HEK293 (cell line): ENCODE data around the gene SRPK3.
"Not testable (repeated sequence)": the region's sequence is repeated elsewhere in the genome, so short reads cannot be mapped to it uniquely, and the experiment has no call there.

Source experiments
- CTCF ChIA-PET: fragments of 350-600 bp; formaldehyde crosslinking; extraction: SDS; loops from one replicate; lab custom pipeline; 2021; ENCODE audit warnings: antibody characterized with exemption; lab: Yijun Ruan, JAX
- POLR2A ChIA-PET: fragments of 300-600 bp; formaldehyde crosslinking; extraction: SDS; loops from one replicate; lab custom pipeline; 2020; ENCODE audit warnings: antibody characterized with exemption, inconsistent platforms; lab: Yijun Ruan, JAX
- H3K27ac ChIP-seq: fragments of 200-500 bp; sonication (Bioruptor generic); 2 replicates; pipeline ENCODE4 v1.5.1; 2014; ENCODE audit warnings: low read depth, low read length, control low read depth, inconsistent platforms; ENCODE audit errors: extremely low read depth
- H3K36me3 ChIP-seq, 2 experiments: fragments of 200-500 bp in 1 of 2; sonication (Bioruptor generic) in 1 of 2; 1 replicate in 1 of 2; 2 replicates in 1 of 2; pipeline ENCODE4 v1.5.1; 2014 to 2017; ENCODE audit warnings: inconsistent platforms in 2 of 2, low read length in 2 of 2; ENCODE audit not compliant: control insufficient read depth in 2 of 2, insufficient read depth in 1 of 2
- H3K4me1 ChIP-seq: fragments of 200-500 bp; sonication (Bioruptor generic); 2 replicates; pipeline ENCODE4 v1.5.1; 2014; ENCODE audit warnings: mild to moderate bottlenecking, low read length, inconsistent platforms; ENCODE audit not compliant: control insufficient read depth, insufficient read depth
- H3K4me3 ChIP-seq: 2 replicates; pipeline ENCODE4 v1.5.1; 2011; ENCODE audit warnings: low read depth, mild to moderate bottlenecking, control low read depth, low read length, moderate library complexity
- H3K9me3 ChIP-seq: fragments of 200-500 bp; sonication (Bioruptor generic); 2 replicates; pipeline ENCODE4 v1.5.1; 2014; ENCODE audit warnings: low read depth, low read length, inconsistent platforms; ENCODE audit not compliant: control insufficient read depth, insufficient read depth
- GLIS1 ChIP-seq: fragments of 450-650 bp; formaldehyde crosslinking; IDR thresholded peaks from 2 replicates; pipeline ENCODE4 v1.5.1; 2016; ENCODE audit warnings: missing biosample characterization, missing genetic modification characterization
- OSR2 ChIP-seq: fragments of 450-650 bp; formaldehyde crosslinking; IDR thresholded peaks from 2 replicates; pipeline ENCODE4 v1.5.1; 2016; ENCODE audit warnings: missing biosample characterization, missing genetic modification characterization
- OVOL3 ChIP-seq: fragments of 450-650 bp; formaldehyde crosslinking; IDR thresholded peaks from 2 replicates; pipeline ENCODE4 v1.5.1; 2016; ENCODE audit warnings: missing biosample characterization, missing genetic modification characterization
- ZBTB20 ChIP-seq: fragments of 450-650 bp; formaldehyde crosslinking; IDR thresholded peaks from 2 replicates; pipeline ENCODE4 v1.5.1; 2016; ENCODE audit warnings: missing biosample characterization, missing genetic modification characterization
- ZBTB21 ChIP-seq: fragments of 450-650 bp; formaldehyde crosslinking; IDR thresholded peaks from 2 replicates; pipeline ENCODE4 v1.5.1; 2017; ENCODE audit warnings: missing biosample characterization, missing genetic modification characterization
- ZBTB8A ChIP-seq: fragments of 450-650 bp; formaldehyde crosslinking; IDR thresholded peaks from 2 replicates; pipeline ENCODE4 v1.5.1; 2016; ENCODE audit warnings: missing biosample characterization, missing genetic modification characterization
- ZNF10 ChIP-seq: fragments of 450-650 bp; formaldehyde crosslinking; IDR thresholded peaks from 2 replicates; pipeline ENCODE4 v1.5.1; 2017; ENCODE audit warnings: missing biosample characterization, missing genetic modification characterization
- ZNF24 ChIP-seq: fragments of 450-650 bp; formaldehyde crosslinking; IDR thresholded peaks from 2 replicates; pipeline ENCODE4 v1.5.1; 2016; ENCODE audit warnings: missing biosample characterization, missing genetic modification characterization
- ZNF274 ChIP-seq, 2 experiments: fragments of 200-500 bp in 1 of 2; fragments of 450-650 bp in 1 of 2; sonication (Bioruptor generic) in 1 of 2; formaldehyde crosslinking in 1 of 2; IDR thresholded peaks; 2 replicates each; pipeline versions ENCODE4 v1.5.1 to v1.6.1; 2014 to 2016; ENCODE audit warnings: borderline replicate concordance in 1 of 2, inconsistent platforms in 1 of 2, low read length in 1 of 2, missing biosample characterization in 1 of 2, missing genetic modification characterization in 1 of 2
- ZNF292 ChIP-seq: fragments of 450-650 bp; formaldehyde crosslinking; IDR thresholded peaks from 2 replicates; pipeline ENCODE4 v1.5.1; 2016; ENCODE audit warnings: low read depth, missing biosample characterization, missing genetic modification characterization, borderline replicate concordance
- ZNF341 ChIP-seq: fragments of 450-650 bp; formaldehyde crosslinking; IDR thresholded peaks from 2 replicates; pipeline ENCODE4; 2016; ENCODE audit warnings: low read depth, missing biosample characterization, missing genetic modification characterization
- ZNF394 ChIP-seq: fragments of 450-650 bp; formaldehyde crosslinking; IDR thresholded peaks from 2 replicates; pipeline ENCODE4 v1.5.1; 2016; ENCODE audit warnings: missing biosample characterization, missing genetic modification characterization, mild to moderate bottlenecking, moderate library complexity, borderline replicate concordance
- ZNF544 ChIP-seq: fragments of 450-650 bp; formaldehyde crosslinking; IDR thresholded peaks from 2 replicates; pipeline ENCODE4 v1.5.0; 2017; ENCODE audit warnings: missing biosample characterization, missing genetic modification characterization
- ZNF549 ChIP-seq: fragments of 450-650 bp; IDR thresholded peaks from 2 replicates; pipeline ENCODE4 v1.5.1; 2018; ENCODE audit warnings: missing biosample characterization, missing genetic modification characterization, mild to moderate bottlenecking, inconsistent platforms, moderate library complexity
- ZNF596 ChIP-seq: fragments of 450-650 bp; IDR thresholded peaks from 2 replicates; pipeline ENCODE4 v1.5.0; 2018; ENCODE audit warnings: missing biosample characterization, mild to moderate bottlenecking, missing genetic modification characterization, moderate library complexity
- ZNF654 ChIP-seq: fragments of 450-650 bp; formaldehyde crosslinking; IDR thresholded peaks from 2 replicates; pipeline ENCODE4 v1.5.1; 2016; ENCODE audit warnings: low read depth, missing biosample characterization, missing genetic modification characterization
- ZNF658 ChIP-seq: fragments of 450-650 bp; formaldehyde crosslinking; IDR thresholded peaks from 2 replicates; pipeline ENCODE4; 2016; ENCODE audit warnings: missing biosample characterization, missing genetic modification characterization
- ZNF830 ChIP-seq: fragments of 450-650 bp; IDR thresholded peaks from 2 replicates; pipeline ENCODE4 v1.5.0; 2018; ENCODE audit warnings: missing biosample characterization, missing genetic modification characterization, low read depth, mild to moderate bottlenecking, moderate library complexity
- TF ChIP-seq, protein P1 (sequence below): fragments of 450-650 bp; formaldehyde crosslinking; IDR thresholded peaks from 2 replicates; pipeline ENCODE4 v1.5.1; 2016; ENCODE audit warnings: missing biosample characterization, missing genetic modification characterization

Gene SRPK3

DNA sequence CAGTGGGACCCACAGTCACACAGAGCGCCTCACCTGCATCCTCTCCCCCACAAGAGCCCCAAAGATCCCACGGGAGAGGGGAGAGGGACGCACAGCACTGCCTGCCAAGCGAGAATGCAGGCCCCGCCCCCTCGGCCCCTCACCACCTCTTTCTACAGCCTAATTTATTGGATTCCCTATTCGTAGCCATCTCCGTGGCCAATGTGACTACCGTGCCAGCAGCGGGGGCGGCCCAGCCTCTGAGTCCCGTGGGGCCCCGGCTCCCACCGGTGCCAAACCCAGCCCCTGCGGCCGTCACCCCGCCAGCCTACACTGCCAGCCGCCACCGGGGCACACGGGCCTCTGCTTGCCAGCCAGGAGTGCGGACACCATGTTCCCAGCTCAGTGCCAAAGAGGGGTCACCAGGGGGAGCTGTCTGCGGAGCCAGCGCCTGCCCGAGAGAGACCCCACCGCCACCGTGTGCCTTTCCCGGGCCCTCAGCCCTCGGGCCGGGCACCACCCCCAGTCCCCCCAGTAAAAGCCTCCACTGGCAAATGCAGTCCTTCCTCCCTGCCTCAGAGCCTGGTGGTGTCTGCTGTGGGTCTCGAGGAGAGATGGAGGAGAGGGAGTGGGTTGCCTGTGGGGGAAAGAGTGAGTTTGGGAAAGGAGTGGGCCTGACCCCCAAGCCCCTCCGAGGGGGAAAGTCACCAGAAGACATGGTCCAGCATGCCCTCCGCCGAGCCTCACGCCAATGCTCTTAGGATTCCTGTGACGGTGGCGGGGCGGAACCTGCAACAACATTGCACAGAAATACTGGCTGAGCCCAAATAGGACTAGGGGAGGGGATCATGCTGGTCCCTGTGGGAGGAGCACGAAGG lies 36.4 kb upstream of the SRPK3 start (continued):
- TF ChIP-seq, protein P1, sequence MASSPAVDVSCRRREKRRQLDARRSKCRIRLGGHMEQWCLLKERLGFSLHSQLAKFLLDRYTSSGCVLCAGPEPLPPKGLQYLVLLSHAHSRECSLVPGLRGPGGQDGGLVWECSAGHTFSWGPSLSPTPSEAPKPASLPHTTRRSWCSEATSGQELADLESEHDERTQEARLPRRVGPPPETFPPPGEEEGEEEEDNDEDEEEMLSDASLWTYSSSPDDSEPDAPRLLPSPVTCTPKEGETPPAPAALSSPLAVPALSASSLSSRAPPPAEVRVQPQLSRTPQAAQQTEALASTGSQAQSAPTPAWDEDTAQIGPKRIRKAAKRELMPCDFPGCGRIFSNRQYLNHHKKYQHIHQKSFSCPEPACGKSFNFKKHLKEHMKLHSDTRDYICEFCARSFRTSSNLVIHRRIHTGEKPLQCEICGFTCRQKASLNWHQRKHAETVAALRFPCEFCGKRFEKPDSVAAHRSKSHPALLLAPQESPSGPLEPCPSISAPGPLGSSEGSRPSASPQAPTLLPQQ (tag by site-specific recombination): no peak
- no peak for TF ChIP-seq GLIS1 (tag by site-specific recombination)
- TF ChIP-seq ZBTB20 (tag by site-specific recombination): no peak
- TF ChIP-seq ZNF24 (tag by site-specific recombination): no peak
- TF ChIP-seq OVOL3 (tag by site-specific recombination): no peak
- no peak for TF ChIP-seq ZNF10
- TF ChIP-seq, all 188 proteins: peak for 0

DNA sequence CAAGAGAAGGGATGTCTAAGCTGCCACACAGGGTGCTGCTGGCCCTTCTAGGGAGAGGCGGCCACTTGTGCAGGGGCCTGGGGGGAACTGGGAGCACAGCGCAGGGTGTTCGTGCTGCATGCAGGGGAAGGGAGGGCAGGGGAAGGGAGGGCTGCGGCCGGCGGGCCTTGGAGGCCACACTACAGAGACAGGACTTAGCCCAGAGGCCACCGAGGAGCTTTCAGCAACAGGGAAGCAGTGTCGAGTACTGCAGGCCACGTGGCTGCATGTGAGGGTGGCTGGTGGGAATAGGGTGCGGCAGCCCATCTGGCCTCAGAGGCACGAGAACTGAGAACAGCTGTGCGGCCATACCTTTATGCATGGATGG lies 35.8 kb upstream of the SRPK3 start:
- H3K4me1 ChIP-seq, POLR2A ChIA-PET, H3K36me3 ChIP-seq, H3K9me3 ChIP-seq, H3K4me3 ChIP-seq, H3K27ac ChIP-seq: not testable (repeated sequence)
- CTCF ChIA-PET: interaction anchor here (0.6 kb wide), 1 partner anchor 179 kb away, joined by 3 read pairs; no protein-coding TSS in a partner anchor

DNA sequence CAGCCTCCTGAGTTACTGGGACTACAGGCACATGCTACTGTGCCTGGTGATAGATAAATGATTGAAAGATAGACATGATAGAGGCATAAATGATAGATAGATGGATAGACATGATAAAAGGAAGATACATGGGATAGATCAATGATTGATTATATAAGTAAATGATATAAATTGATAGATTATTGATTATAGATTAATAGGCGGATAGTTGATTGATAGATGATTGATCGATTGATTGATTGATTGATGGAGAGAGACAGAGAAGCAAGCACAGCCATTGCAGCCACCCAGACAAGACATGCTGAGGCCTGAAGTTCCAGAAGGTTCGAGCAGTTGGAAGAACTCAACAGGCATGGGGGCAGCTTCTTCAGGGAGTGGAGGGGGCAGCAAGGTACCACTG lies 34.5 kb upstream of the SRPK3 start:
- Histone ChIP-seq H3K4me1 (no peaks in the 10 kb centered on the region), H3K4me3 (no peak overlapping the region), H3K36me3 (no peaks in the 10 kb centered on the region), H3K9me3 (no peaks in the 10 kb centered on the region), H3K27ac (no peak overlapping the region)
- POLR2A ChIA-PET: no interaction called here
- TF ChIP-seq ZBTB20 (tag by site-specific recombination) (no peak), ZNF10 (no peak), ZNF654 (tag by site-specific recombination) (no peak), ZNF549 (tag by site-specific recombination) (no peak), ZNF658 (tag by site-specific recombination) (no peak), OVOL3 (tag by site-specific recombination) (no peak), ZBTB8A (tag by site-specific recombination) (no peak), OSR2 (no peak), ZNF341 (tag by site-specific recombination) (no peak), ZBTB21 (tag by site-specific recombination) (no peak), ZNF292 (tag by site-specific recombination) (no peak), ZNF544 (no peak), ZNF24 (tag by site-specific recombination) (no peak), ZNF830 (tag by site-specific recombination) (no peak), ZNF274 (IDR thresholded peaks at IDR 0.05; ENCODE audit: low read length) (no peak), ZNF274 (tag by site-specific recombination; IDR thresholded peaks at IDR 0.05; ENCODE audit: borderline replicate concordance) (no peak), ZNF394 (no peak), ZNF596 (tag by site-specific recombination) (no peak)
- CTCF ChIA-PET: no interaction called here

GRCh38 chrX:153746991-153747390 lies 33.9 kb upstream of the SRPK3 start:
- H3K9me3 ChIP-seq, CTCF ChIA-PET, H3K36me3 ChIP-seq, H3K4me3 ChIP-seq, POLR2A ChIA-PET, H3K27ac ChIP-seq, H3K4me1 ChIP-seq: not testable (repeated sequence)
